SK-N-SH treated with all-trans-retinoic acid at 6 μM for 48 hours (cell line): ENCODE data around the gene TMEM87B.
"Not testable (repeated sequence)": the region's sequence is repeated elsewhere in the genome, so short reads cannot be mapped to it uniquely, and the experiment has no call there.

ENCODE experiments used
- ARNTL ChIP-seq: fragments of 450-650 bp; formaldehyde crosslinking; IDR thresholded peaks from 2 replicates; pipeline ENCODE4 v1.5.0; 2020; ENCODE audit warnings: low read depth, mild to moderate bottlenecking, moderate library complexity, borderline replicate concordance
- CSDC2 ChIP-seq: fragments of 250-450 bp; sonication (Bioruptor Pico); IDR thresholded peaks from 2 replicates; pipeline ENCODE4 v1.5.0; 2020; ENCODE audit warnings: mild to moderate bottlenecking, moderate library complexity
- OSR1 ChIP-seq: fragments of 250-450 bp; sonication (Bioruptor Pico); IDR thresholded peaks from 2 replicates; pipeline ENCODE4 v1.8.0; 2022; ENCODE audit warnings: moderate library complexity, mild to moderate bottlenecking, inconsistent platforms
- TCF4 ChIP-seq: fragments of 250-450 bp; sonication (Bioruptor Pico); IDR thresholded peaks from 2 replicates; pipeline ENCODE4 v1.8.0; 2021; ENCODE audit warnings: mild to moderate bottlenecking, moderate library complexity, borderline replicate concordance
- ZC3H10 ChIP-seq: fragments of 250-450 bp; sonication (Bioruptor Pico); IDR thresholded peaks from 2 replicates; pipeline ENCODE4 v1.5.1; 2021; ENCODE audit warnings: mild to moderate bottlenecking, moderate library complexity

DNA sequence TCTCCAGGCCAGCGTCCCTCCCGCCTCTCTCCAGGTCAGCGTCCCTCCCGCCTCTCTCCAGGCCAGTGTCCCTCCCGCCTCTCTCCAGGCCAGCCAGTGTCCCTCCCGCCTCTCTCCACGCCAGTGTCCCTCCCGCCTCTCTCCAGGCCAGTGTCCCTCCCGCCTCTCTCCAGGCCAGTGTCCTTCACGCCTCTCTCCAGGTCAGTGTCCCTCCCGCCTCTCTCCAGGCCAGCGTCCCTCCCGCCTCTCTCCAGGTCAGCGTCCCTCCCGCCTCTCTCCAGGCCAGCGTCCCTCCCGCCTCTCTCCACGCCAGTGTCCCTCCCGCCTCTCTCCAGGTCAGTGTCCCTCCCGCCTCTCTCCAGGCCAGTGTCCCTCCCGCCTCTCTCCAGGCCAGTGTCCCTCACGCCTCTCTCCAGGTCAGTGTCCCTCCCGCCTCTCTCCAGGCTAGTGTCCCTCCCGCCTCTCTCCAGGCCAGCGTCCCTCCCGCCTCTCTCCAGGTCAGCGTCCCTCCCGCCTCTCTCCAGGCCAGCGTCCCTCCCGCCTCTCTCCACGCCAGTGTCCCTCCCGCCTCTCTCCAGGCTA is 84.1 kb downstream of the TMEM87B start:
- not testable (repeated sequence) for TF ChIP-seq ARNTL, TCF4, CSDC2, ZC3H10, OSR1 (CRISPR knock-in tag)
